Right atrium auricular region (tissue), 2 donors: Measurements from ENCODE around the gene CMSS1. TPM values are rescaled to one million over a fixed set of nuclear protein-coding genes. Genes with fewer than 3 reads are reported as not detected.

ENCODE experiments used
- DNase-seq: peaks from one replicate; pipeline ENCODE4 v3.0.0-alpha.2; 2019; ENCODE audit warnings: low spot score
- H3K27ac ChIP-seq, 2 donors: fragments of 200-600 bp; sonication (generic); 1 replicate in 1 of 2; 2 replicates in 1 of 2; pipeline ENCODE4 v1.5.1; 2016 to 2019
- H3K27me3 ChIP-seq, 2 donors: fragments of 200-600 bp; sonication (generic); one replicate each; pipeline versions ENCODE4 v1.5.1 to v1.6.0; 2017 to 2019
- H3K36me3 ChIP-seq: fragments of 200-600 bp; sonication (generic); one replicate; pipeline ENCODE4 v1.5.1; 2016
- H3K4me1 ChIP-seq, 2 donors: fragments of 200-600 bp; sonication (generic); one replicate each; pipeline versions ENCODE4 v1.5.1 to v1.6.0; 2017 to 2019
- H3K4me3 ChIP-seq, 2 donors: fragments of 200-600 bp; sonication (generic); 1 replicate in 1 of 2; 2 replicates in 1 of 2; pipeline ENCODE4 v1.5.1; 2017 to 2019; ENCODE audit warnings: mild to moderate bottlenecking in 1 of 2, moderate library complexity in 1 of 2
- H3K9me3 ChIP-seq, 2 donors: fragments of 200-600 bp; sonication (generic); one replicate each; pipeline ENCODE4 v1.5.1; 2019
- total RNA-seq, 2 donors: library from RNA; depleted of rRNA; stranded (reverse); fragments of >200 nt; gene quantifications; one replicate each; pipeline ENCODE4 v1.1.0, GENCODE V29; 2016
- TF ChIP-seq, protein P1 (sequence below), 2 donors: fragments of 200-600 bp; sonication (generic); IDR thresholded peaks; one replicate each; pipeline ENCODE4 v1.5.1; 2019; ENCODE audit warnings: antibody characterized with exemption in 2 of 2

CMSS1 gene
- total RNA-seq, 2 donors from 2014 or later = 5.7 to 17.7 TPM

DNA sequence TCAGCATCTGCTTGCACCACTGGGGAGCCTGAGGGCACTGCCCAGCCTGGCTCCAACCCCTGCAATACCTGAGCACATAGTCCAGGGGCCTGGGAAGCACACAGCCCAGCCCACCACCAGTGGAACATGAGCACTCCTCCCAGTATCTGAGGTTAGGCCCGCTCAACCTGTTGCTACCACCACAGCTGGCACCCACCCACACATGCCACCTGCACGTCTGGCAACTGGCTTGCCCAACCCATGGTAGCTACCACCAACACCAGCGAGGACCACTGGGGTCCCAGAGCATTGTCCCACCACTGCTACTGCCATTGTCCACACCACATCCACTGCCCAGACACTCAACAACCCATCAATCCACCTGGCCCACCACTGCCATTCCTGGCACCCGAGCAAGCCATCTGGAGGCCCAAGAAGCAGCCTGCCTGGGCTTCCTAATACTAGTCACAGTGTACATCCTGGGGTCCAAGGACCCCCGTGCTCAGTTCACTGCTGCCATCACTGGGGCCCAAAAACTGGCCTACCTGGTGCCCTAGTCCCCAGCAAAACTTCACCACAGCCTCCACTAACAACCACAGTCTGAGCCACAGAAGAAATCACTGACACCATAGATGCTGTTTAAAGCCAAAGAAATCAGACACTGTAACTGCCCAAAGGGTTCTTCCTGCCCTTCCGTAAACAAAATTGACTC lies 381.1 kb downstream of the CMSS1 start:
- TF ChIP-seq, protein P1, sequence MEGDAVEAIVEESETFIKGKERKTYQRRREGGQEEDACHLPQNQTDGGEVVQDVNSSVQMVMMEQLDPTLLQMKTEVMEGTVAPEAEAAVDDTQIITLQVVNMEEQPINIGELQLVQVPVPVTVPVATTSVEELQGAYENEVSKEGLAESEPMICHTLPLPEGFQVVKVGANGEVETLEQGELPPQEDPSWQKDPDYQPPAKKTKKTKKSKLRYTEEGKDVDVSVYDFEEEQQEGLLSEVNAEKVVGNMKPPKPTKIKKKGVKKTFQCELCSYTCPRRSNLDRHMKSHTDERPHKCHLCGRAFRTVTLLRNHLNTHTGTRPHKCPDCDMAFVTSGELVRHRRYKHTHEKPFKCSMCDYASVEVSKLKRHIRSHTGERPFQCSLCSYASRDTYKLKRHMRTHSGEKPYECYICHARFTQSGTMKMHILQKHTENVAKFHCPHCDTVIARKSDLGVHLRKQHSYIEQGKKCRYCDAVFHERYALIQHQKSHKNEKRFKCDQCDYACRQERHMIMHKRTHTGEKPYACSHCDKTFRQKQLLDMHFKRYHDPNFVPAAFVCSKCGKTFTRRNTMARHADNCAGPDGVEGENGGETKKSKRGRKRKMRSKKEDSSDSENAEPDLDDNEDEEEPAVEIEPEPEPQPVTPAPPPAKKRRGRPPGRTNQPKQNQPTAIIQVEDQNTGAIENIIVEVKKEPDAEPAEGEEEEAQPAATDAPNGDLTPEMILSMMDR (IDR thresholded peaks at IDR 0.05) = no peak

DNA sequence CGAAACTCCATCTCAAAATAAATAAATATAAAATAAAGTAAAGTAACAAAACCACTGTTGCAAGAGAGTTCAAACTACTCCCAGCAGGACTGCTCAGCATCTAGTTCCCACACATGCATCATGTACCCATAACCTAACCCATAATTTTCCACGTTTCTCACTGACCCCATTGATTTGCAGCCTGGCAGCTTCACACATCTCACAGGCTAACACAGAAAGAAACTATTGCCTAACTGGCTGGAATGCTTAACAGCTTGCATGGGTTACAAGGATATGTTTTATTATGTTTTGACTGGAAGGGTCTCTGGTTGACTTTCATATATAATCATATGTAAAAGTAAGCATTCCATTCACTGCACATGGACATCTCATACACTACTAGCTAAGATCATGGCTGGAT lies 387.5 kb downstream of the CMSS1 start:
- no peaks in the 10 kb centered on the region for H3K27me3 ChIP-seq
- H3K4me3 ChIP-seq = no peak overlapping the region
- H3K27ac ChIP-seq = no peak overlapping the region
- peaks cover 0 to 7% of the 10 kb centered on the region in 2 donors for H3K4me1 ChIP-seq
- no peaks in the 10 kb centered on the region for H3K9me3 ChIP-seq
- H3K36me3 ChIP-seq = no peaks in the 10 kb centered on the region
- TF ChIP-seq, protein P1 (IDR thresholded peaks at IDR 0.05) = no peak
- no peak for DNase-seq

More for the DNA sequence above, 381.1 kb downstream of the CMSS1 start:
- H3K4me3 ChIP-seq = no peak overlapping the region
- no peak for DNase-seq
- no peaks in the 10 kb centered on the region for H3K9me3 ChIP-seq
- H3K4me1 ChIP-seq = no peaks in the 10 kb centered on the region
- no peaks in the 10 kb centered on the region for H3K36me3 ChIP-seq
- H3K27me3 ChIP-seq = no peaks in the 10 kb centered on the region
- no peak overlapping the region for H3K27ac ChIP-seq

DNA sequence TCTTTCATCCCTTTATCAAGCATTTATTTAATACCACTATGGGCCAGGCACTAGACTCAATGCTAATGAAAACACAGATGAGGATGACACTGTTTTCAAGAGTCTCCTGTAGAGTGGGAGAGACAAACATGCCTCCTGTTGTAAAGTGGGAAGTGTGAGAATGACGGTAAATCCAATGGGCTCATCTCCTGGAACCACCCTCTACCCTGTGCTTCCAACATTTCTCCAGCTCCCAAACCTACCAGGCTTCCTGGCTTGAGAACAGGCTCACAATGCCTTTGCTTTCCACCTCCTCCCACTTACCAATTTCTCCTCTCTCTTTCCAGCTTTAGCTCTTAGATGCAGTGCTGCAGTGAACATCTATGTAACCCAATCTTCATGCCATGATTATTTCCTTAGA lies 389.0 kb downstream of the CMSS1 start:
- DNase-seq = no peak
- H3K4me3 ChIP-seq = no peak overlapping the region
- peaks cover 0 to 22% of the 10 kb centered on the region in 2 donors for H3K4me1 ChIP-seq
- TF ChIP-seq, protein P1 (IDR thresholded peaks at IDR 0.05) = no peak
- H3K27ac ChIP-seq = no peak overlapping the region
- no peaks in the 10 kb centered on the region for H3K9me3 ChIP-seq
- no peaks in the 10 kb centered on the region for H3K36me3 ChIP-seq
- no peaks in the 10 kb centered on the region for H3K27me3 ChIP-seq

DNA sequence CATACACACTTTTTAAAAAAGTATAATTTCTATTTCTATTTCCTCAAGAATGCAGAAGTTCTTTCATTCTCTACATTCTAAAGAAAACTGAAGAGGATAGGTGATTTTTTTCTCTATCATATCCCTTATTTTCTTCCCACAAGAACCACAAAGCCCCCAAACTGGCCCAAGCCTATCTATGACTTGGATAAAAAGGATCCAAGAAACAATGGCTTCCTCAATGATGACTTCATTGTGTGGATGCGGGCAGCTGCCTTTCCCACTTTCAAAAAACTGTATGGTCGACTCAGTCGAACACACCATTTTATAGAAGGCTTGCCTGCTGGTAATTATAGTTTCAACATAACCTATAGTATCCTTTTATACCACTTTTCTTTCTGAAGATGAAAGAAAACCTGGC lies 390.2 kb downstream of the CMSS1 start:
- Histone ChIP-seq H3K27ac (no peak overlapping the region), H3K4me1 (peaks cover 0 to 22% of the 10 kb centered on the region in 2 donors), H3K36me3 (no peaks in the 10 kb centered on the region), H3K27me3 (no peaks in the 10 kb centered on the region), H3K9me3 (no peaks in the 10 kb centered on the region), H3K4me3 (no peak overlapping the region)
- TF ChIP-seq, protein P1 (IDR thresholded peaks at IDR 0.05) = no peak
- no peak for DNase-seq

DNA sequence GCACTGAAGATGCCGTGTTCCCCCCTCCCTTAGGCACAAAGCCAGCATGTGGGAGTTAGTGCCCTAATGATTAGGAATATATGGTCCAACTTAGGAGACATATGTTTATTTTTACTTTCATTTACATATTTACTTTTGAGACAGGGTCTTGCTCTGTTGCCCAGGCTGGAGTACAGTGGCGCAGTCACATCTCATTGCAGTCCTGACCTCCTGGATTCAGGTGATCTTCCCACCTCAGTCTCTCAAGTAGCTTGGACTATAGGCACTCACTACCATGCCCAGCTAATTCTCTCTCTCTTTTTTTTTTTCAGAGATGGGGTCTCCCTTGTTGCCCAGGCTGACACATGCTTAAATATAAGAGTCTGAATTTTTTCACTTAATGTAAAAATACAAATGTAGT lies 391.5 kb downstream of the CMSS1 start:
- TF ChIP-seq, protein P1 (IDR thresholded peaks at IDR 0.05) = no peak
- Histone ChIP-seq H3K9me3 (no peaks in the 10 kb centered on the region), H3K4me3 (no peak overlapping the region), H3K27ac (no peak overlapping the region), H3K36me3 (no peaks in the 10 kb centered on the region), H3K27me3 (no peaks in the 10 kb centered on the region), H3K4me1 (peaks cover 0 to 22% of the 10 kb centered on the region in 2 donors)
- no peak for DNase-seq
